Hematopoietic multipotent progenitor cell (in vitro differentiated cells): Measurements from ENCODE around the gene BNC1. TPM values are rescaled to one million over a fixed set of nuclear protein-coding genes. Genes with fewer than 3 reads are reported as not detected.
A peak's percentile ranks its signal among the peaks of the same experiment; 100 is the strongest.

Experiments
- DNase-seq, 3 donors: peaks; one replicate each; pipeline ENCODE4 v3.0.0-alpha.2; 2011 to 2015; ENCODE audit warnings: low read depth in 2 of 3, low spot score in 2 of 3
- total RNA-seq: library from RNA; depleted of rRNA; stranded (reverse); fragments of >200 nt; gene quantifications from one replicate; pipeline ENCODE4 v1.2.3, GENCODE V29; 2012

Gene BNC1
- total RNA-seq, 1 donor: not detected

DNA sequence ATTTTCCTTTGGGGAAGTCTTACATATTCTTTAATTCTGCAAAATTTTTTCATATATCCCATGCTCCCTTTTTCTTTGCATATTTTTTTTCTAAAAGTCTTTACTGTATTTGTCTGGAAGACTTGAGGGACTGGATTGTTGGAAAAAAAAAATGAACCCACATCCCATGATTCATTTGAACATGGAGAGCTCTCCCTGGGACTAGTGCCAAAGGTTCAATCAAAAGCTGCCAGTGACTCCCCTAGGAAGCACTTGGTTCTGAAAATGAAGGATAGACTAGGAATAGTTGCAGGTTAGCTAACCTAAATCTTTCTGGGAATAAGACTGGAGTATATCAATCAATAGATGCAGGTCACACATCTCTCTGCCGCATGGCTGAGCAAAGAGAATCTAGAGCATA lies 16.4 kb upstream of the BNC1 start:
- no peak for DNase-seq

DNA sequence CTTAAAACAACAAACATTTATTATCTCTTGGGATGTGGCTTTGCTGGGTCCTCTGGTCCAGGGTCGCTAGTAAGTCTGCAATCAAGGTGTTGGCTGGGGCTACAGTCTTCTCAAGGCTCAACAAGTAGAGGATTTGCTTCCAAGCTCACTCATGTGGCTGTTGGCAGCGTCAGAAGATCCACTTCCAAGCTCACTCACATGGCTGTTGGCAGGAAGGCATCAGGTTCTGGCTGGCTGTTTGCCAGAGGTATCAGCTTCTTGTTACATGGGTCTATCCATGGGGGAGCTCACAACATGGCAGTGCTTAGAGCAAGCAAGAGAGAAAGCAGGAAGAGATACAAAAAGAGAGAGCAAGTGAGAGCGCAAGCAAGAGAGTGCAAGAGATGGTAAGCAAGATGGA lies 15.0 kb upstream of the BNC1 start:
- no peak for DNase-seq

DNA sequence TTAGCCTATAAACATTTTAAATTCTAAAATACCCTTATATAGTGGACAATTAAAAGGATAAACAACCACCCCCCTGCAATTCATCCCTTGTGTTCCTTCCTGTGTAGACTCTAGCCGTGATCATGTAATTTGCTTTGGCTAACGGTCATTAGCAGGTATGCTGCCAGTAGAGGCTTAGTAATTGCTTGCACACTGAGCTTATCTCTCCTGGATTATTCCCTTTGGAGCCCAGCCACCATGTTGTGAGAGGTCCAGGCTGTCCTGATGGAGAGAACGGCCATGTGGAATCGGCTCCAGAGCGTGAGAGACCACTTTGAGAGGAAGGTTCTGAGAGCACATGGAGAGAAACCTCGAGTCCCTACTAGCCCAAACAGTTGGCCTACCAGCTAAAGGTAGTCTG lies 11.0 kb upstream of the BNC1 start:
- DNase-seq: no peak

DNA sequence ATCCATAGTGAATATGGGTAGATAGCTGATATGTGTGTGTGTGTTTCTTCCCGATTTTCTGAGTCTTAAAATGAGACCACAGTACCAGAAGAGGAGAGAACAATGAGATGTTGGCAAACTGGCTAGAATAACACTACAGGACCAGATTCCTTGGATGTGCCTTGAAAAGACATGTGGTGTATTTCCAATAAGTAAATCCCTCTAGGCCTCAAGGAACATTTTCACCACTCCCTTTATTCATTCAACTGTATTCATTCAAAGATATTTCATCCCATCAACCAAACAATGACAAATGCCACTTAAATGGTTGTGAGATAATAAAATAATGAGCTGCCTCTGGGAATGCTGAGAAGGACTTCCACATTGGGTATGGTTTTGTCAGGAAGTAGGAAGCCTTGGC lies 8.7 kb upstream of the BNC1 start:
- no peak for DNase-seq

DNA sequence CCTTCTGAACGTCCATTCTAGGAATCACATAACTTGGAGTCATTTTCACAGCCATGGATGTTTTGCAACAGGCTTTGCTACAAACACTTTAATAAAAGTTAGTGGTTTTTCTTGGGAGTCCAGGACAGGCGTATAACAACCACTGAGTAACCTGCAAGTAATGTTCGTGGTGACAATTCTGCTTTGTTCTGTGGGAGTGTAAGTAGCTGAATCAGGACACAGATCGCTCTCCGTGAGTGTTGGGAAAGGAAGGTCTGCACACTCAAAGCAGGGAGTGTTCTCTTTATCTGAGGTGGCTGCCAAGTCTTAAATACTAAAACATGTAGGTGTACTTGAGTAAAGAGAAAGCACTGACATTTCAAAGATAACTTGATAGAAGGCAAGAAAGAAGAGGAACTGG lies 7.9 kb upstream of the BNC1 start:
- no peak for DNase-seq

DNA sequence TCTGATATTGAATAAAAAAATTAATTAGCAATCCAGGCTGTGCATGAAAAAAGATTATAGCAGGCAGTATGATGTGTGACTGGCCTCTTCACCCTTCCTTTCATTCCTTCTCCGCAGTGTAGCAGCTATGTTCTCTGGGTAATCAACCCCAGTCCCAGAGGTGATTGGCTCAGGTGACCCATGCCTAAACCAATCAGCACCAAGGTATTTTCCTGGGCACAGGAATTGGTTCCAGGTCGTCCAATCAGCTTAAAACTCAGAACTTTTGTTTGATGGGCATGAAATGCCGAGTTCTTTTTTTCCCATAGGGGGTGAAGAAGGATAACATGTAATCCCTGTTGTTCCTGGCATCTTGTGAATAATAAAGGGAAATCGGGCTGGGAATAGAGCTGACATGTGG lies 5.8 kb upstream of the BNC1 start:
- DNase-seq: no peak

DNA sequence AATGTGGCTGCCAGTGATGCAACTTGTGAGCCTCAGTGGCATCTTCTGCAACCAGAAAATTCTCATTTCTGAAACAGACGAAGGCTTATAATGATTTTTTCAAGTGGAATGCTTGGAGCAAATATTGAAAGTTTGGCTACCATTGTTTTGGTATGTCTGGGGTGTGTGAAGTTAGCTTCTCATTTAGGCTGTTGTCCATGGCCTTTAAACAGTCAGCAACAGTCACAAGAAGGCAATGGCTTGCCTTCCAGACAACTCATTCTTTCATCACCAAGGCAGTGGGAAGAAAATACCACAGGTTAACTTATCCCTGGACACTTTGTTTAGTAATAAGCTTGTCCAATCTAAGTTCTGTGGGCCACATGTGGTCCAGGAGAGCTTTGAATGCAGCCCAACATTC lies 4.7 kb upstream of the BNC1 start:
- DNase-seq: no peak

DNA sequence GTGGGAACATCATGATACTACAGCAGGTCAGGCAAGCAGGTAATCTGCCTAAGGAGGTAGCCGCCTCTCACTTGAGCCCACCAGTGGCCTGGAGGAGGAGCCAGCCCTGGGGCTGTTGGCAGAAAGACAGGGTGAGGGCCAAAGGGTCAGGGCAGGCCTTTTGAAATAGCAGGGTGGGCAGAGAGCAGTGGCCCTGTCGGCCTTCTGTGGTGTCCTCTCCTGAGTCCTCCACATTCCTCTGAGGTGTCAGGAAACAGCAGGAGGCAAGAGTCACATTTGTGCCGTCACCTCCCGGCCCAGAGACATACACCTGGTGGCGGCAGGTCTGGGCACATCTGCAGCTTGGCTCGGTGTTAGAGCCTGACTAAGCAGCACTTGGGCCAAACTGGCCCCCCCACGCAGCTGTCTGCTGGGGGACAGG lies 3.9 kb upstream of the BNC1 start:
- no peak for DNase-seq

DNA sequence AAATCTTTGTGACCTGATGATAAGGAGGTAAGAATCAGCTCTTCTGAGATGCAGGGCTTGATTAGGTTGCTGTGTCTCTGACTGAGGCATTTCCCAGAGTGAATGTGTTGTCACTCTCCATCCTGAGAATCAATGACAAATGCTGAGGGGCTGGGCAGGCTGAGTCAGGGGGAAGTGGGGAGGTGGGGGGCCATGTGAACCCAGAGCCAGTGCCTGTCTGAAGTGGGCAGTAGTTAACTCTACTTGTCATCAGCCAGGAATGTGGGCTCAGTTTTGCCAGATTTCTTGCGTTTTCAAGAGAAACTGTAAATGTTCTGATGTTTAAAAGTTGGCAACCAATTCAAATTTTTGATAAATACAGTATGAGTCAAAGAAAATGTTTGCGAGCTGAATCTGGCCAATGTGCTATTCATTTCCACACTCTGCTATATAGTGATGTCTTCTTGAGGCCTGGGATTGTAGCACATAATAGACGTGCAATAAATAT lies 3.1 kb upstream of the BNC1 start:
- DNase-seq: no peak

DNA sequence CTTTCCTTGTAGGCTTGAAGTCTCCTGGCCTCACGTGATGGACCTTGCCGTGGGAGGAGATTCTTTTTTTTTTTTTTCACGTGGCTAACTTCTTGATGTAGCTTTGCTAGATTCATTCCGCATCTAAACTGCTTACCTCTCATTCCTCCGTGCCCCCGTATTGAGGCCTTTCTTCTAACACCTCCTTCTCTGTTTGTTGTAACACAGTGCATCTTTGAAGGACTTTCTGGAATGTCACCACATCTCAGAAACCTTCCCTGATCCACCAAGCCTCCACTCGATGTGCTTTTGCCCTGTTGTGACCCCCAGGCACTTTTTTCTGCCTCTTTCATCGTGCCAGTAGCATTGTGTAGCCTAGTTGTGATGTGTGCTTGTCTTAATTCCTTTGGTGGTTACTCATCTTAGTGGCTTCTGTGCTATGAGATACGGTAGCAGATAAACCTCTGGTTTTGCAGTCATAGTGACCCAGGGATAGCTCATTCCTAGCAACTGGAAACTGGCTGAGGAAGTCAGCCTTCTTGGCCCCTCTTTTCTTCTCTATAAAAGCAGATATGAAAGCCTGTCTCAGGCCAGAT lies 1.6 kb upstream of the BNC1 start:
- no peak for DNase-seq

DNA sequence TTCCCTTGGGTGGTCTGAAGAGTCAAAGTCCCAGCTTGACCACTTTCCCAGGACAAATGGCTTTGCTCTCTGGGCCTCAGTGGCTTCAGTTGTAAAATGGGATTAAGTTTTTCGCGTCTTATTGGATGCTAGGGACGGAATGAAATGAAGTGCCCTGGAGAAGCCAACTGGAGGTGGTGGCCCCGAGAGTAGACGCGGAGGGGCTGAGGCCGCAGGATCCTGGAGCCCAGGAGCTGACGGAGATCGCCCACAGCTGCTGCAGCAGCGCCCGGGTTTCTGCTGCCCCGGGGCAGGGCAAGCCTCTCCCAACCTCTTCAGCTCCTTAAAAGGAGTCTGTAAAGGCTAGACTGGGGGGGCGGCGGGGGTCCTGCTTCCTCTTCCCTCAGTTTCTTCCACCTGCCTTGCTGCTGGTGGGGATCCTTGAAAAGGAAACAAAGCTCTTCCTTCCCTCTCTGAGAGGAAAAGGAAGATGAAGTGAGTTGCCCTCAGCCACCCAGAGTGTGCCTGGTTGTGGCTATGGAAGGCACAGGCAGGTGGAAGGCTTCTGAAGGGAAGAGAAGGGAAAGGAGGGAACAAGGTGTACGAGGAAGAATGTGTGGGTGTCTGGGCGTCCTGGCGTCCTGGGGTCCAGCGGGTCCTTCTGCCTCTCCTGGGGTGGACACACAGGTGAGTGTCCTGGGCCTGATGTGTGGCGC lies 967 bp upstream of the BNC1 start:
- no peak for DNase-seq

DNA sequence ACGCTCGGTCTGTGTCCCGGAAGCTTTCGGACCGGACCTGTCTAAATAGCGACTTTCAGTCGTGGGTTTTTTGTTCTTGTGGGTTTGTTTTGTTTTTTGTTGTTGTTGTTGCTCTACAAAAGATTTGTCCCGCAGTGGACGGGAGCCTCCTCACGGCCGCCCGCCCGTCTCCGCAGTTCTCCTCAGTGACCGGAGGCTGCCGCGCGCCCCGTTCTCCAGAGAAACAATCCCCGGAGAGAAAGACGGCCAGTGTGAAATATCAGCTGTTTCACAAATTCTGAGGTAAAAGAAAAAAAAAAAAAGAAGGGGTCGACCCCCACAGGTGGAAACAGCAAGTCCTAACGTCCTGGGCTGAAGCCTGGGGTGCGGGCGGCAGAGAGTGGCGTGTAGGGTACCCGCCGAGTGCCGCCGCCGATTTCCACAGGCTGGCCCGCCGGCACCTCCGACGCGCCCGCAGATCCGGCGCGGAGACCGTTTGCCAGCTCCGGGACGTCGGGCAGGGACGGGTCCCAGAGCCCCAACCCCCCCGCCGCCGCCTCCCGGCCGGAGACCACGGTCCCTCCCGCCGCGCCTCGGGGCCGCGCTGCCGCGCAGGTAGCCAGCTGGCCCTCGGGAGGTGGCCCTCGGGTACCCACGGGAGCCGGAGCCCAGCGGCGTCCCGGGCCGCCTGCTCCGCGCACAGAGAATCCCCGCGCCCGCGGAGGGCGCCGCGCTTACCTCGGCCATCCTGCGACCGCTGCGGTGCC lies 478 bp downstream of the BNC1 start:
- peak in 1 of 3 donors; percentile 8 for DNase-seq

DNA sequence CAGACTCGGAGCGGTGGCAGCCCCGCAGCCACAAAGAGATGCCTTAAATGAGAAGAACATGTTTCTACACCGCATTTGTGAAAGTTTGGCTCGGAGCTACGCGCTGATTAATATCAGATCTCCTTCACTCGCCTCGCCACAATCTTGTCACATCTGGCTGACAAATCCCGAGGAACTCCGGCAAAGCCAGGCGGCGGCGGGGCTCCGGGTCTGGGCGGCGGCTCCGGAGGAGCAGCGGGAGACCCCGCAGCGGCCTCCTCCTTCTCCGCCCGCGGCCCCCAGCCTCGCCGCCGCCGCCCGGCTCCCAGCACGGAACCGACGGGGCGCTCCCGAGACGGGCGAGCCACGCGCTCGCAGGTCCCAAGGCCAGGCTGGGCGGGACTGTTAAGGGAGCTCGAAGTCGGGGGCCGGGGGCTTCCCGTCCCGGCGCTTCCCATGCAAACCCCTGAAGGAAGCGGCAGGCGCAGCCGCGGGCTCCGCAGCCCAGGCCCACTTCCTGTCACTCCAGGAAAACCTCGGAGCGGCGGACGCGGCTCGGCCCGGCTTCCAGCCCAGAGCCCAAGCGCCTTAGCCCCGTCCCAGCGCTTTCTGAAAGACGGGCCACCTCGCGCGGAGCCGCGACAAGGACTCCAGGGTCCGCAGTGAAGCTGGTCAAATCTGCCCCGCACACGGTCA lies 1.2 kb downstream of the BNC1 start:
- peak in 1 of 3 donors; percentile 40 for DNase-seq

DNA sequence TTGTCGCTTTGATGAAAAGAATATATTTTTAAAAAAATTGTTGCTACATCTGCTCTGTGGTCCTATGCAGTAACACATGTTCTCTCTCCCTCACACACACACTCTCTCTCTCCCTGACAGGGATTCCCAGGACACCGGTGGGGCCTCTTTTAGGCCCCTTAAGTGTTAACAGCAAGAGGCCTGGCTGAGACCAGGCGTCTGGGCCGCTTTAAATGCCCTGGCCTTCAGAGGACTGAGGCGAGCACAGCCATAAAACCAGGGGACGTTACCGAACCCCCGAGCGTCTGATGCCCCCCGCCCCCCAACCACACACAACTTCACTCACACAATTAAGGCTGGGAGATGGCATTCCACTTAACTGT lies 1.7 kb downstream of the BNC1 start:
- no peak for DNase-seq

DNA sequence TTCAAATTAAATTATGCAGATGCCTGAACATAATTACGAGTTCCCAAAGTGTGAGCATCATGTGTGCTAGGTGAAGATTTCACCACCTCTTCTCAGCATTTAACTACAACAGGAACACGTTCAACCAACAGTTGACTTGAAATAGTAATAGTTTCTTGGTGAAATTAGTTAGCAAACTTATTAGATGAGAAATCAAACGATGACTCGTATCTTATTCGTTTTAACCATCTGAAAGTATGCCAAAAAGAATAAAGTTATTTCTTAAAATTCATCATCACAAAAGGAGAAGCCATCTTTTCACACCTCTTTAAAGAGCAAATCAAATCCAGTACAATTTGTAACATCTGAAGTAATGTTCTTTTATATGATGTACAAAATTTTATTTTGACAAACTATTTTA lies 2.3 kb downstream of the BNC1 start:
- DNase-seq: peak in 1 of 3 donors; percentile 26

DNA sequence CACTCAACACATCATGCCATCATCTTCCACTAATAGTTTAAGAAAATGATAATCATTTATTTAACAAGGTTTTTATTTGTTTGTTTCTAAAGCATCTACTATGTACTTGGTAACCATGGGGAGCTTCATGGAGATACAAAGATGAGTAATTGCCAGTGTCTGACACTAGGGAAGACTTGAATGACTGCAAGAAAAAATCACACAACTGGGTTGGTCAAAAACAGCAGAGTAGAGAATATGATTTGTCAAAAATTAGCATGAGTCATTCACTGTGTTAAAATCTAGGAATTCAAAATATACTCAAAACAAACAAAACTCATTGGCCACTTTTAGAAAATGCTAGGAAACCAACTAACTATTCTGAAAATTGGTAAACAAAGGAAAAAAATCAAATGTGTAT lies 6.3 kb downstream of the BNC1 start:
- DNase-seq: no peak

DNA sequence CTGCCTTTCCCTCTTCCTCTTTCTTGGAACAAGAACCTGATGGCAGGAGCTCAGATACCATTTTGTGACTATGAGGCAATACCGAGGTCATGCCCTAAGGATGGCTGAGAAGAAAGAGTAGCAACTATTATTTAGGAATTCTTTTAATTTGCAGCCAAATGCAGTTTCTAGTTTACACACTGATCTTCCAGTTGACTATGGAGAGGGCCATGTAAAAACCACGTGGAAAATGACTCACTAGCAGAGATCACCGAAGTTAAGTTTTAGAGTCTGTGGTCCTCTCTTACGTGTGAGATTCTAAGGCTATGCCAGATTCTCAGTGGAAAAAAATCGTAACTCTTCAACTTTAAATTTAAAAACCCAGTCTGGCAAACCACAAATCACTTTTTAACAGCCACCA lies 7.8 kb downstream of the BNC1 start:
- no peak for DNase-seq

DNA sequence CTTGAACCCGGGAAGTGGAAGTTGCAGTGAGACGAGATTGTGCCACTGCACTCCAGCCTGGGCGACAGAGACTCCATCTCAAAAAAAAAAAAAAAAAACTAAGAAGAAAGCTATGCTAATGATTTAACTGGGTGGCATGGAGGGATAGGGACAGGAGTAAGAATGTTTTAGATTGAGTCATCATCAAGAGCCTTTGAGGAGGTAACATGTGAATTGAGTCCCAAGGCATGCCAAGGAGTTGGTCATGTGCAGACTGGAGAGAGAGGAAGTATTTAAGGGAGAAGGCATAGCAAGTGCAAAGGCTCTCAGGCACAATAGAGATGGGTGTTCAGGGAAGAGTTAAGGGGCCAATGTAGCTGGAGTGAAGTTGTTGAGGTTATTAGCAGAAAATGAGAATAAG lies 9.1 kb downstream of the BNC1 start:
- DNase-seq: no peak

DNA sequence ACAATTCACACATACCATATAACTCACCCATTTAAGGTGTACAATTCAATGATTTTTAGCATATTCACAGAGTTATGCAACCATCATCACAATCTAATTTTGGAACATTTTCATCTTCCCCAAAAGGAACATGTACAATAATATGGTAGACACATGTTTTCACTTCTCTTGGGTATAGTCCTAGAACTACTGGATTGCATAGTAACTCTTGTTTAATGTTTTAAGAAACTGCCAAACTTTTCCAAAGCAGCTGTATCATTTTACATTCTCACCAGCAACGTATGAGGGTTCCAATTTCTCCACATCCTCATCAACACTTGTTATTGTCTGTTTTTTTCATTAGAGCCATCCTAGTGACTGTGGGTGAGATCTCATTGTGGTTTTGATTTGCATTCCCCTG lies 14.3 kb downstream of the BNC1 start:
- DNase-seq: no peak

DNA sequence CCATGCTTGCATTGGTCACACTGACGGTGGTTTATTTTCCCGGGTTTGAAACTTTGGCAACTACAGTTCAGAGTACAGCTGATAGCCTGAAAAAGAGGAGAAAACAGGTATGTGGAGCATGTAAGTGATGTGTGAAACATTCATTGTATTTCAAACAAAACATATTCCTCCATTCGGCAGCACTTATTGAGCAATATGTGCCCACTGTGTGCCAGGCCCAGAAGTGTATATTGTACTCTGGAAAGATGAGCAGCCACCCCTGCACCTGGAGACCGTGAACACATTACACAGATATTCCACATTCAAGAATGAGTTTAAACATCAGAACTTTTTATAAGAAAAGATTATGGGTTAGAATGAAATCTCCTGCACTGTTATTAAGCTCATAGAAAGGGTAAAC lies 16.3 kb downstream of the BNC1 start:
- DNase-seq: no peak

DNA sequence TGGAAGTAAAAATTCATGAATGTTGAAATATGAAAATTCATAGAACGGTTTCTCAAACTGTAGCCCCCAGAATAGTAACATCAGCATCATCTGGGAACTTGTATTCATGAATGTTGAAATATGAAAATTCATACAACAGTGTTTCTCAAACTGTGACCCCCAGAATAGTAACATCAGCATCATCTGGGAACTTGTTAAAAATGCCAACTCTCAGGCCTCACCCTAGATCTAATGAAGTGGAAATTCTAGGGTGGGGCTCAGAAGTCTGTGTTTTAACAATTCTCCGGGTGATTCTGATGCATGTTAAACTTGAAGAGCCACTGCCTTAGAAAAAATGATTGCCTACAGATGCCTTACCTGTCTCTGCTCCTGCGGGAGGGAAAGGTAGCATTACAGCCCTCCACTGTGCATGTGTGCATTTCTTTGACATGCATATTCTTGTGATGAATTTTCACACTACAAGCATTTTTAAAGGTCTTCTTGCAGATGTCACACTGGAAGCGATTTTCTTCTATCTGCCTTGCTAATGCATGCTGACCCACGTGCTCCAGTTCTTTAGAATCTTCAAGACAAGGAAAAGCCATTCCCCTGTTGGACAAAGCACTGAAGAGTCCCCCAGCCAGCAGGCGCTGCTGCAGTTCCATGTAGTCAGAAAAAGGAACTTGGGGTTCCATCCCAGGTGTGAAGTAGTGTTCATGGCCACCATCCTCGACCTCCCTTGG lies 21.7 kb downstream of the BNC1 start:
- DNase-seq: no peak
